ENCODE measurements around the gene UMODL1.

UMODL1 gene

DNA sequence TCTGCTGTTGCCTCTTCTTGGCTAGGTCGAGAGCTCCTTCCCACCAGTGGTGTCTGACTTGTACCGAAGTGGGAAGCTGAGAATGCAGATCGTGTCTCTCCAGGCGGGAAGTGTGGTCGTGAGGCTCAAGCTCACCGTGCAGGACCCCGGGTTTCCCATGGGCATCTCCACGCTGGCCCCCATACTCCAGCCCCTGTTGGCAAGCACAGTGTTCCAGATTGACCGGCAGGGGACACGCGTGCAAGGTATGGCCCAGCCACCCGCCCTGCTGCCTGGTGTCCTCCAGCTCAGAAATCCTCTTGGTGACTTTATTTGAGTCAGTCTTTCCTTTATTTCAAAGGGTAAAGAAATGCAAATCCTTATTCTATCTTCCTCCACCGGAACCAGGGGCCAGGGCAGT, 32.7 kb downstream of the UMODL1 start:
- no peak overlapping the region for H3K9ac ChIP-seq (ENCODE audit: low read length)
- no peak overlapping the region for H3K4ac ChIP-seq (ENCODE audit: low read depth, low read length)
- H3K9me3 ChIP-seq (ENCODE audit: insufficient read depth, low read depth, low read length), result no peaks in the 10 kb centered on the region
- H3K14ac ChIP-seq (ENCODE audit: low read length), result no peak overlapping the region
- H3K23ac ChIP-seq (ENCODE audit: low read length), result no peak overlapping the region
- no peak overlapping the region for H2AFZ ChIP-seq (ENCODE audit: insufficient read depth, low read length, poor library complexity)
- H3K79me1 ChIP-seq (ENCODE audit: low read length), result no peaks in the 10 kb centered on the region
- no peaks in the 10 kb centered on the region for H3K36me3 ChIP-seq (ENCODE audit: control insufficient read depth in 1 of 2, insufficient read depth in 2 of 2, low read length in 2 of 2)
- no peak overlapping the region for H2BK12ac ChIP-seq (ENCODE audit: low read length)
- no peak overlapping the region for H4K12ac ChIP-seq (ENCODE audit: low read depth, low read length)
- no peaks in the 10 kb centered on the region for H3K27me3 ChIP-seq (ENCODE audit: insufficient read depth, low read length)
- no peaks in the 10 kb centered on the region for H3K4me1 ChIP-seq (ENCODE audit: control insufficient read depth in 1 of 2, insufficient read depth in 2 of 2, low read length in 2 of 2)
- WGBS (ENCODE audit: extremely low coverage, insufficient coverage, insufficient read length), result no CpG with 5 or more reads among the region's 13 CpGs
- no peak overlapping the region for H3K4me2 ChIP-seq (ENCODE audit: low read length)
- no peaks in the 10 kb centered on the region for H3K79me2 ChIP-seq (ENCODE audit: control insufficient read depth, insufficient read depth, low read length, poor library complexity)
- no peak overlapping the region for H3K27ac ChIP-seq (ENCODE audit: low read depth, low read length)
- H3K18ac ChIP-seq (ENCODE audit: low read length), result no peak overlapping the region
- no peak for DNase-seq
- H2AK5ac ChIP-seq (ENCODE audit: low read length), result no peak overlapping the region
- H4K8ac ChIP-seq (ENCODE audit: low read depth, low read length), result no peak overlapping the region
- no peak overlapping the region for H2BK120ac ChIP-seq (ENCODE audit: insufficient read depth, low read length, poor library complexity)
- no peak overlapping the region for H2BK5ac ChIP-seq (ENCODE audit: low read depth, low read length, poor library complexity)
- no peak overlapping the region for H3K4me3 ChIP-seq (ENCODE audit: low read depth, low read length)
- no peak overlapping the region for H4K91ac ChIP-seq (ENCODE audit: low read depth, low read length)

DNA sequence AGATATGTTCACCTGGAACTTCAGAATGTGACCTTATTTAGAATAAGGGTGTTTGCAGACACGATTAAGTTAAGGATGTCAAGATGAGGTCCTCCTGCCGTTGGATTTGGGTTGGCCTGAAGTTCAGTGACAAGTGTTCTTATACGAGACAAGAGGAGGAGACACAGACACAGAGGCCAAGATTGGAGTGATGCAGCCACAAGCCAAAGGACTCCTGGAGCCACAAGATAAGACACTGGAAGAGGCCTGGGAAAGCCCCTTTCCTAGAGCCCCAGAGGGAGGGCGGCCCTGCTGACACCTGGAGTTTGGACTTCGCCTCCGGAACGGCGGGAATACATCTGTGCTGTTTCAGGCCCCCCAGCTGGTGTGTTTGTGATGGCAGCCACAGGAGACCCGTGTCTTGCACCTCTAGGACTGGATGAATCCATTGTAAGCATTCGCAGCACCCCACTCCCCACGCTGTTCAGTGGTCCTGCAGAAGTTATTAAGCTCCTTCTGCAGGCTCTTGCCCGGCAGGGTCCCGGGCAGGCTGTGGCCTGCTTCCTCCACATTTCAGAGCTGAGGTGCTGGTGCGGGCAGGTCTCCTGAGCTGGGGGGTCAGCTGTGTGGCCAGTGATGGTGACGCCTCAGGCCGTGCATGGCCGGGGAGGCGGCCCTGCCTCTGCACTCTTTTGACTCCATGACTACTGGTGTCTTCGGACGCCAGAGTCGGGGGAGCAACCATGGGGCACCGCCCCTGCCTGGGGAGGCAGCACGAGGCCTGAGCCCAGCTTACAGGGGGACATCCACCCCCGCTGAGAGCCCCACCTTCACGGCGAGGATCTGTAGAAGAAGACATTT, 34.6 kb downstream of the UMODL1 start:
- Histone ChIP-seq H2BK5ac (ENCODE audit: low read depth, low read length, poor library complexity) (no peak overlapping the region), H3K14ac (ENCODE audit: low read length) (no peak overlapping the region), H2BK12ac (ENCODE audit: low read length) (no peak overlapping the region), H3K4ac (ENCODE audit: low read depth, low read length) (no peak overlapping the region), H3K23ac (ENCODE audit: low read length) (no peak overlapping the region), H3K4me1 (ENCODE audit: control insufficient read depth in 1 of 2, insufficient read depth in 2 of 2, low read length in 2 of 2) (no peaks in the 10 kb centered on the region), H4K91ac (ENCODE audit: low read depth, low read length) (no peak overlapping the region), H3K79me1 (ENCODE audit: low read length) (no peaks in the 10 kb centered on the region), H3K79me2 (ENCODE audit: control insufficient read depth, insufficient read depth, low read length, poor library complexity) (no peaks in the 10 kb centered on the region), H3K36me3 (ENCODE audit: control insufficient read depth in 1 of 2, insufficient read depth in 2 of 2, low read length in 2 of 2) (no peaks in the 10 kb centered on the region), H3K9me3 (ENCODE audit: insufficient read depth, low read depth, low read length) (no peaks in the 10 kb centered on the region), H3K27me3 (ENCODE audit: insufficient read depth, low read length) (no peaks in the 10 kb centered on the region), H4K12ac (ENCODE audit: low read depth, low read length) (no peak overlapping the region), H3K27ac (ENCODE audit: low read depth, low read length) (no peak overlapping the region), H3K4me3 (ENCODE audit: low read depth, low read length) (no peak overlapping the region), H2AFZ (ENCODE audit: insufficient read depth, low read length, poor library complexity) (no peak overlapping the region), H3K4me2 (ENCODE audit: low read length) (no peak overlapping the region), H2BK120ac (ENCODE audit: insufficient read depth, low read length, poor library complexity) (no peak overlapping the region), H3K18ac (ENCODE audit: low read length) (no peak overlapping the region), H4K8ac (ENCODE audit: low read depth, low read length) (no peak overlapping the region), H2AK5ac (ENCODE audit: low read length) (no peak overlapping the region), H3K9ac (ENCODE audit: low read length) (no peak overlapping the region)
- whole genome bisulfite sequencing (ENCODE audit: extremely low coverage, insufficient coverage, insufficient read length), result no CpG with 5 or more reads among the region's 26 CpGs
- DNase-seq, result no peak

DNA sequence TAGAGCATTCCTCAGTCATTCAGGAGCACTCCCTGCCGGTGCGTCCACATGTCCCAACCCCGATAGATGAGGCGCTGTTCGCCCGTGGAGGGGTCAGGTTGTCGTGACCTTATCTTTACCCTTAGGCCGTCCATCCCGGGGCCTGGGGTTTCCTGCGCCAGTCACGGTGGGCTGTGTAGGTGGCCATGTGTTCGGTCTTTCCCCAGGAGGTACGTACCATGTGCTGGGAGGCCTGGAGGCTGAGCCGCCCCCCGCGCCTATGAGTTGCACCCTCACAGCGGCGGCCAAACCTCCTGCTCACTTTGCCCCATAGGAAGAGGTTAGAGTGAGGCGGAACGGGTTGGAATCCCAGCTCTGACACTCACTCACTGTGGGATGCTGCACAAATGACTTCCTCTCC, 35.3 kb downstream of the UMODL1 start:
- Histone ChIP-seq H4K91ac (ENCODE audit: low read depth, low read length) (no peak overlapping the region), H2AK5ac (ENCODE audit: low read length) (no peak overlapping the region), H4K12ac (ENCODE audit: low read depth, low read length) (no peak overlapping the region), H3K18ac (ENCODE audit: low read length) (no peak overlapping the region), H3K4me3 (ENCODE audit: low read depth, low read length) (no peak overlapping the region), H3K4me2 (ENCODE audit: low read length) (no peak overlapping the region), H3K79me2 (ENCODE audit: control insufficient read depth, insufficient read depth, low read length, poor library complexity) (no peaks in the 10 kb centered on the region), H3K27ac (ENCODE audit: low read depth, low read length) (no peak overlapping the region), H3K9me3 (ENCODE audit: insufficient read depth, low read depth, low read length) (no peaks in the 10 kb centered on the region), H2AFZ (ENCODE audit: insufficient read depth, low read length, poor library complexity) (no peak overlapping the region), H2BK5ac (ENCODE audit: low read depth, low read length, poor library complexity) (no peak overlapping the region), H3K9ac (ENCODE audit: low read length) (no peak overlapping the region), H3K23ac (ENCODE audit: low read length) (no peak overlapping the region), H2BK120ac (ENCODE audit: insufficient read depth, low read length, poor library complexity) (no peak overlapping the region), H3K36me3 (ENCODE audit: control insufficient read depth in 1 of 2, insufficient read depth in 2 of 2, low read length in 2 of 2) (no peaks in the 10 kb centered on the region), H3K14ac (ENCODE audit: low read length) (no peak overlapping the region), H3K4ac (ENCODE audit: low read depth, low read length) (no peak overlapping the region), H2BK12ac (ENCODE audit: low read length) (no peak overlapping the region), H3K27me3 (ENCODE audit: insufficient read depth, low read length) (no peaks in the 10 kb centered on the region), H3K79me1 (ENCODE audit: low read length) (no peaks in the 10 kb centered on the region), H3K4me1 (ENCODE audit: control insufficient read depth in 1 of 2, insufficient read depth in 2 of 2, low read length in 2 of 2) (no peaks in the 10 kb centered on the region), H4K8ac (ENCODE audit: low read depth, low read length) (no peak overlapping the region)
- DNase-seq, result no peak
- WGBS (ENCODE audit: extremely low coverage, insufficient coverage, insufficient read length), result no CpG with 5 or more reads among the region's 20 CpGs

DNA sequence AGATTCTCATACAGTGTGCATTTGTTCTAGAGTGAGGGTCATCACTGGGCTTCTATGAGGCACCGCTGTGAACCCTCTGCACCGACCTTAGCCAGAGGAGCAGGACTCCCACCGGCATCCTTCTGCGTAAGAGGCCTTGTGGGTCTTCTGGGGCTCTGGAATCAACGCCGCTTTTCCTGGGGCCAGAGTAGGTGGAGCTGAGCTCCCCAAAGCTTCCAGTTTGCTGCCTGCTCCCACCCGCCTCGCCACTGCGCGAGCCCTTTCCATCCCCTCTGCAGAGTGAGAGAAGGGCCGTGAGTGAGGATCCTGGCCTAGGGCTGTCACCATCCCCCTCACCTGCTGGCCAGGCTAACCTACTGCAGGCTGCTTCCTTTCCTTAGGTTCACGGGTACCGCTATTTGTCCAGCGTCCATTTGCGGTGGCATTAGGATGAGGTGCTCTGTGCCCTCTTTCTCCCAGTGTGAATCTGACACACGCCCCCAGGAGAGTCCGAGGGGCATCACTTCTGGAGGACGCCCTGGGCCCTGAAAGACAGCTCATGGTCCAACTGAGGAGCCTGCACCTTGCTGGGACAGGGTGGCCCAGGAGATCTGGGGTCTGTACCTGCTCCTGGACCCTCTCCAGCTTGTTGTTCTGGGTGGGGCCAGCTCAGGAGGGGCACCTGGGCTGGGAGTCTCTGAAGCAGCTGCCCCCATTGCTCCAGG, 36.2 kb downstream of the UMODL1 start:
- H3K36me3 ChIP-seq (ENCODE audit: control insufficient read depth in 1 of 2, insufficient read depth in 2 of 2, low read length in 2 of 2), result no peaks in the 10 kb centered on the region

More for the DNA sequence above, 36.2 kb downstream of the UMODL1 start:
- Histone ChIP-seq H3K23ac (ENCODE audit: low read length) (no peak overlapping the region), H2AK5ac (ENCODE audit: low read length) (no peak overlapping the region), H3K9ac (ENCODE audit: low read length) (no peak overlapping the region), H2BK120ac (ENCODE audit: insufficient read depth, low read length, poor library complexity) (no peak overlapping the region), H3K14ac (ENCODE audit: low read length) (no peak overlapping the region), H3K4me1 (ENCODE audit: control insufficient read depth in 1 of 2, insufficient read depth in 2 of 2, low read length in 2 of 2) (no peaks in the 10 kb centered on the region), H4K91ac (ENCODE audit: low read depth, low read length) (no peak overlapping the region), H3K18ac (ENCODE audit: low read length) (no peak overlapping the region), H3K4me2 (ENCODE audit: low read length) (no peak overlapping the region), H3K79me1 (ENCODE audit: low read length) (no peaks in the 10 kb centered on the region), H3K9me3 (ENCODE audit: insufficient read depth, low read depth, low read length) (no peaks in the 10 kb centered on the region), H3K4me3 (ENCODE audit: low read depth, low read length) (peak overlapping the region; percentile 25), H4K8ac (ENCODE audit: low read depth, low read length) (no peak overlapping the region), H3K4ac (ENCODE audit: low read depth, low read length) (no peak overlapping the region), H3K27me3 (ENCODE audit: insufficient read depth, low read length) (no peaks in the 10 kb centered on the region), H2BK12ac (ENCODE audit: low read length) (no peak overlapping the region), H3K27ac (ENCODE audit: low read depth, low read length) (no peak overlapping the region), H2AFZ (ENCODE audit: insufficient read depth, low read length, poor library complexity) (no peak overlapping the region), H4K12ac (ENCODE audit: low read depth, low read length) (no peak overlapping the region), H3K79me2 (ENCODE audit: control insufficient read depth, insufficient read depth, low read length, poor library complexity) (no peaks in the 10 kb centered on the region), H2BK5ac (ENCODE audit: low read depth, low read length, poor library complexity) (no peak overlapping the region)
- no peak for DNase-seq
- WGBS (ENCODE audit: extremely low coverage, insufficient coverage, insufficient read length), result no CpG with 5 or more reads among the region's 18 CpGs

Data from trophoblast cell (in vitro differentiated cells and primary cell).